GM12878 (cell line): ENCODE results near the gene BRD2. TPM values are rescaled to one million over a fixed set of nuclear protein-coding genes. Genes with fewer than 3 reads are reported as not detected.
A peak's percentile ranks its signal among the peaks of the same experiment; 100 is the strongest.

ENCODE experiments used
- ATAC-seq: fragments of 200-7000 bp; cut with Tn5 transposase; 3 replicates; pipeline ENCODE4 v1.9.1; 2020; ENCODE audit warnings: mild to moderate bottlenecking, moderate library complexity
- BruUV-seq: library from RNA; stranded (reverse); fragments of 400-500 nt; replicated peaks from 2 replicates; lab custom pipeline; 2021; lab: Mats Ljungman, UMichigan
- CTCF ChIA-PET: fragments of 300-600 bp; sonication (Branson Sonifier 250); formaldehyde crosslinking; extraction: SDS; loops from one replicate; lab custom pipeline; 2021; ENCODE audit warnings: inconsistent platforms; lab: Yijun Ruan, JAX
- POLR2A ChIA-PET: fragments of 350-600 bp; formaldehyde crosslinking; extraction: SDS; loops from one replicate; lab custom pipeline; 2021; ENCODE audit warnings: inconsistent platforms; lab: Charles Lee
- RAD21 ChIA-PET: fragments of 300-600 bp; sonication (Branson Sonifier 250); formaldehyde crosslinking; loops from one replicate; lab custom pipeline; 2023; ENCODE audit warnings: antibody characterized with exemption; ENCODE audit not compliant: unreplicated experiment; lab: Charles Lee
- SMC1A ChIA-PET: fragments of 300-600 bp; sonication (Branson Sonifier 250); formaldehyde crosslinking; loops from one replicate; lab custom pipeline; 2023; ENCODE audit not compliant: unreplicated experiment, uncharacterized antibody; lab: Charles Lee
- DNase-seq: peaks from one replicate; pipeline ENCODE4 v3.0.0-alpha.2; 2011; ENCODE audit warnings: low read depth, low spot score
- FAIRE-seq: peaks from 3 replicates; lab custom pipeline; 2011; peaks lifted over from hg19 to GRCh38; lab: Jason Lieb, UNC
- H2AFZ ChIP-seq: 2 replicates; pipeline ENCODE4 v1.6.0; 2011; ENCODE audit warnings: low read depth, low read length, control low read depth; ENCODE audit not compliant: control insufficient read depth
- H3K27ac ChIP-seq: 2 replicates; pipeline ENCODE4 v1.5.1; 2011; ENCODE audit warnings: control low read depth; ENCODE audit not compliant: control insufficient read depth, insufficient read depth
- H3K27me3 ChIP-seq, 2 experiments: replicated peaks in 1 of 2; 2 replicates each; pipeline versions ENCODE4 v1.6.0 to v1.6.1; 2011; ENCODE audit warnings: low read length in 1 of 2; ENCODE audit not compliant: control insufficient read depth in 2 of 2, insufficient read depth in 2 of 2
- H3K36me3 ChIP-seq, 2 experiments: 2 replicates each; pipeline ENCODE4 v1.5.1; 2011; ENCODE audit warnings: low read length in 1 of 2; ENCODE audit not compliant: control insufficient read depth in 2 of 2, insufficient read depth in 2 of 2
- H3K4me1 ChIP-seq: 2 replicates; pipeline ENCODE4 v1.6.1; 2011; ENCODE audit warnings: mild to moderate bottlenecking, low read length, moderate library complexity, mixed read lengths; ENCODE audit not compliant: control insufficient read depth, insufficient read depth
- H3K4me2 ChIP-seq: 2 replicates; pipeline ENCODE4 v1.6.0; 2011; ENCODE audit warnings: control low read depth; ENCODE audit not compliant: control insufficient read depth, insufficient read depth
- H3K4me3 ChIP-seq: fragments of 200-600 bp; sonication (generic); 2 replicates; pipeline ENCODE4 v1.5.1; 2016
- H3K79me2 ChIP-seq: 2 replicates; pipeline ENCODE4 v1.6.0; 2011; ENCODE audit warnings: low read length; ENCODE audit not compliant: control insufficient read depth, insufficient read depth
- H3K9ac ChIP-seq: 2 replicates; pipeline ENCODE4 v1.8.0; 2011; ENCODE audit warnings: low read length, control low read depth, mixed read lengths; ENCODE audit not compliant: control insufficient read depth, insufficient read depth
- H3K9me3 ChIP-seq: replicated peaks from 3 replicates; pipeline ENCODE4 v1.5.1; 2011; ENCODE audit warnings: mild to moderate bottlenecking, low read length; ENCODE audit not compliant: control insufficient read depth, insufficient read depth
- H4K20me1 ChIP-seq: 2 replicates; pipeline ENCODE4 v1.6.0; 2011; ENCODE audit not compliant: control insufficient read depth, insufficient read depth
- BCL11A ChIP-seq: IDR thresholded peaks from 2 replicates; pipeline ENCODE4 v1.6.1; 2011; ENCODE audit warnings: low read depth, low read length
- BHLHE40 ChIP-seq, 2 experiments: fragments of 450-650 bp in 1 of 2; IDR thresholded peaks; 2 replicates each; pipeline ENCODE4 v1.6.1; 2011 to 2017; ENCODE audit warnings: low read depth in 2 of 2, borderline replicate concordance in 1 of 2, improper control_type of control experiment in 1 of 2, low read length in 1 of 2, mild to moderate bottlenecking in 1 of 2
- DPF2 ChIP-seq: fragments of 450-650 bp; IDR thresholded peaks from 2 replicates; pipeline ENCODE4 v1.6.1; 2017; ENCODE audit warnings: mild to moderate bottlenecking
- ELK1 ChIP-seq: IDR thresholded peaks from 2 replicates; pipeline ENCODE4 v1.6.1; 2012; ENCODE audit warnings: low read depth, low read length, improper control_type of control experiment
- ESRRA ChIP-seq: IDR thresholded peaks from 2 replicates; pipeline ENCODE4 v1.6.1; 2012; ENCODE audit warnings: mild to moderate bottlenecking, low read length, improper control_type of control experiment
- MXI1 ChIP-seq: fragments of 150-350 bp; IDR thresholded peaks from 2 replicates; pipeline ENCODE4 v1.6.1; 2011; ENCODE audit warnings: low read depth, mild to moderate bottlenecking, inconsistent platforms, low read length, improper control_type of control experiment
- POLR2A ChIP-seq: IDR thresholded peaks from 2 replicates; pipeline ENCODE4 v1.6.1; 2011; ENCODE audit warnings: low read depth, mild to moderate bottlenecking, low read length
- SP1 ChIP-seq: IDR thresholded peaks from one replicate; pipeline ENCODE4 v1.6.1; 2011; ENCODE audit warnings: low read depth, low read length
- SUPT20H ChIP-seq: IDR thresholded peaks from 2 replicates; pipeline ENCODE4 v1.6.1; 2011; ENCODE audit warnings: low read depth, mild to moderate bottlenecking, low read length, moderate library complexity, borderline replicate concordance; ENCODE audit not compliant: control insufficient read depth
- ZBTB4 ChIP-seq: fragments of 450-650 bp; formaldehyde crosslinking; IDR thresholded peaks from 2 replicates; pipeline ENCODE4 v1.4.0; 2022; ENCODE audit warnings: mild to moderate bottlenecking, moderate library complexity
- WGBS: methylation state at CpG from one replicate; pipeline ENCODE4 v1.1.6; 2016; ENCODE audit warnings: low lambda C conversion rate; ENCODE audit not compliant: insufficient replicate concordance, insufficient coverage; ENCODE audit errors: missing lambda C conversion rate; 5-methylcytosine and 5-hydroxymethylcytosine counted together
- in situ Hi-C: fragments of 300-500 bp; cut with MboI; formaldehyde crosslinking; loops from 9 replicates; pipeline ENCODE4 v1.14.3; 2018; ENCODE audit warnings: mixed read lengths
- intact Hi-C: fragments of 100-400 bp; cut with micrococcal nuclease; formaldehyde crosslinking; loops from one replicate; pipeline ENCODE4 v1.14.2; 2022; ENCODE audit not compliant: unreplicated experiment
- polyA plus RNA-seq, 11 experiments: library from polyadenylated mRNA; depleted of rRNA in 4 of 11; unstranded in 6 of 11; stranded (reverse) in 5 of 11; fragments of >200 nt; fragmentation: Nextera tagmentation in 4 of 11; fragmentation: Illumina TruSeq in 1 of 11; extraction: Ambion mirVana in 4 of 11; extraction: Trizol in 1 of 11; gene quantifications; 1 replicate in 1 of 11; 2 replicates in 10 of 11; pipeline versions ENCODE4 v1.2.1 to v1.2.3, GENCODE V29; 2011 to 2016; ENCODE audit warnings: inconsistent platforms in 2 of 11, missing spikeins in 2 of 11, low read depth in 1 of 11
- total RNA-seq, 4 experiments: library from RNA; depleted of rRNA in 3 of 4; stranded (reverse); fragments of >200 nt in 3 of 4; fragmentation: Illumina TruSeq in 1 of 4; extraction: Trizol in 1 of 4; gene quantifications; 2 replicates each; pipeline versions ENCODE4 v1.2.1 to v1.2.3, GENCODE V29; 2013 to 2021
- TF ChIP-seq, protein P1 (sequence below): fragments of 450-650 bp; IDR thresholded peaks from 2 replicates; pipeline ENCODE4 v1.6.1; 2017; ENCODE audit warnings: antibody characterized with exemption, mild to moderate bottlenecking, moderate library complexity
- TF ChIP-seq, protein P2 (sequence below): fragments of 450-650 bp; IDR thresholded peaks from 2 replicates; pipeline ENCODE4 v1.6.1; 2018; ENCODE audit warnings: borderline replicate concordance, mild to moderate bottlenecking; ENCODE audit not compliant: partially characterized antibody

The BRD2 gene
- total and polyA plus RNA-seq, 10 of the 15 experiments (the other 5 are each of a cell fraction or from before 2014, with no cell fraction given) = 32.2 to 239 (median 139) TPM

- H3K9me3 ChIP-seq = no peaks in the 10 kb centered on the region
- POLR2A ChIA-PET = interaction anchor here (0.8 to 1.1 kb wide), 3 partner anchors 8 to 14 kb away, joined by 3 to 5 read pairs (median 3); partner anchors contain the start of gene BRD2
- RAD21 ChIA-PET = interaction anchor here (0.7 to 9.0 kb wide), 9 partner anchors 10 to 144 kb away, joined by 3 to 135 read pairs (median 5); partner anchors contain the start of genes BRD2, HLA-DMB and TAP2
- intact Hi-C loops (no loop called here), in situ Hi-C loops (no loop called here)
- ATAC-seq = peak; percentile 8; the same call in 1 of the 3 replicates
- no peaks in the 10 kb centered on the region for H3K27me3 ChIP-seq
- no peak overlapping the region for H3K4me2 ChIP-seq
- peaks cover 26 to 33% of the 10 kb centered on the region in 2 experiments for H3K36me3 ChIP-seq
- no peak for FAIRE-seq
- DNase-seq = no peak
- H4K20me1 ChIP-seq = peaks cover 10% of the 10 kb centered on the region; the same call in 1 of the 2 replicates
- no peak overlapping the region for H3K9ac ChIP-seq
- SMC1A ChIA-PET = interaction anchor here (0.6 to 9.4 kb wide), 14 partner anchors 9 to 142 kb away, joined by 3 to 195 read pairs (median 19); partner anchors contain the start of genes HLA-DMA and TAP2
- WGBS = 58% methylated on average over 8 of the region's 8 CpGs
- no peaks in the 10 kb centered on the region; the same call in 1 of the 2 replicates for H3K4me1 ChIP-seq
- no TSS peak for BruUV-seq
- CTCF ChIA-PET = interaction anchor here (0.9 to 9.2 kb wide), 11 partner anchors 8 to 144 kb away, joined by 3 to 367 read pairs (median 5); partner anchors contain the start of genes HLA-DMA, HLA-DMB and TAP2
- H3K27ac ChIP-seq = no peak overlapping the region
- H3K79me2 ChIP-seq = peaks cover 15% of the 10 kb centered on the region
- no peak overlapping the region for H3K4me3 ChIP-seq
- no peak overlapping the region for H2AFZ ChIP-seq
- peak; percentile 42; the same call in 1 of the 2 replicates for TF ChIP-seq POLR2A
- TF ChIP-seq, protein P1, sequence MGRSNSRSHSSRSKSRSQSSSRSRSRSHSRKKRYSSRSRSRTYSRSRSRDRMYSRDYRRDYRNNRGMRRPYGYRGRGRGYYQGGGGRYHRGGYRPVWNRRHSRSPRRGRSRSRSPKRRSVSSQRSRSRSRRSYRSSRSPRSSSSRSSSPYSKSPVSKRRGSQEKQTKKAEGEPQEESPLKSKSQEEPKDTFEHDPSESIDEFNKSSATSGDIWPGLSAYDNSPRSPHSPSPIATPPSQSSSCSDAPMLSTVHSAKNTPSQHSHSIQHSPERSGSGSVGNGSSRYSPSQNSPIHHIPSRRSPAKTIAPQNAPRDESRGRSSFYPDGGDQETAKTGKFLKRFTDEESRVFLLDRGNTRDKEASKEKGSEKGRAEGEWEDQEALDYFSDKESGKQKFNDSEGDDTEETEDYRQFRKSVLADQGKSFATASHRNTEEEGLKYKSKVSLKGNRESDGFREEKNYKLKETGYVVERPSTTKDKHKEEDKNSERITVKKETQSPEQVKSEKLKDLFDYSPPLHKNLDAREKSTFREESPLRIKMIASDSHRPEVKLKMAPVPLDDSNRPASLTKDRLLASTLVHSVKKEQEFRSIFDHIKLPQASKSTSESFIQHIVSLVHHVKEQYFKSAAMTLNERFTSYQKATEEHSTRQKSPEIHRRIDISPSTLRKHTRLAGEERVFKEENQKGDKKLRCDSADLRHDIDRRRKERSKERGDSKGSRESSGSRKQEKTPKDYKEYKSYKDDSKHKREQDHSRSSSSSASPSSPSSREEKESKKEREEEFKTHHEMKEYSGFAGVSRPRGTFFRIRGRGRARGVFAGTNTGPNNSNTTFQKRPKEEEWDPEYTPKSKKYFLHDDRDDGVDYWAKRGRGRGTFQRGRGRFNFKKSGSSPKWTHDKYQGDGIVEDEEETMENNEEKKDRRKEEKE = peak; percentile 57; the same call in 1 of the 2 replicates
- TF ChIP-seq ESRRA = no peak
- TF ChIP-seq SP1 = no peak
- no peak for TF ChIP-seq BHLHE40 (IDR thresholded peaks at IDR 0.05; ENCODE audit: borderline replicate concordance in 1 of 2, low read depth in 2 of 2, low read length in 1 of 2)
- TF ChIP-seq, protein P2, sequence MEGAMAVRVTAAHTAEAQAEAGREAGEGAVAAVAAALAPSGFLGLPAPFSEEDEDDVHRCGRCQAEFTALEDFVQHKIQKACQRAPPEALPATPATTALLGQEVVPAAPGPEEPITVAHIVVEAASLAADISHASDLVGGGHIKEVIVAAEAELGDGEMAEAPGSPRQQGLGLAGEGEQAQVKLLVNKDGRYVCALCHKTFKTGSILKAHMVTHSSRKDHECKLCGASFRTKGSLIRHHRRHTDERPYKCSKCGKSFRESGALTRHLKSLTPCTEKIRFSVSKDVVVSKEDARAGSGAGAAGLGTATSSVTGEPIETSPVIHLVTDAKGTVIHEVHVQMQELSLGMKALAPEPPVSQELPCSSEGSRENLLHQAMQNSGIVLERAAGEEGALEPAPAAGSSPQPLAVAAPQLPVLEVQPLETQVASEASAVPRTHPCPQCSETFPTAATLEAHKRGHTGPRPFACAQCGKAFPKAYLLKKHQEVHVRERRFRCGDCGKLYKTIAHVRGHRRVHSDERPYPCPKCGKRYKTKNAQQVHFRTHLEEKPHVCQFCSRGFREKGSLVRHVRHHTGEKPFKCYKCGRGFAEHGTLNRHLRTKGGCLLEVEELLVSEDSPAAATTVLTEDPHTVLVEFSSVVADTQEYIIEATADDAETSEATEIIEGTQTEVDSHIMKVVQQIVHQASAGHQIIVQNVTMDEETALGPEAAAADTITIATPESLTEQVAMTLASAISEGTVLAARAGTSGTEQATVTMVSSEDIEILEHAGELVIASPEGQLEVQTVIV = no peak
- TF ChIP-seq ZBTB4 = peak; percentile 29; the same call in 1 of the 2 replicates
- no peak for TF ChIP-seq MXI1
- TF ChIP-seq BCL11A = peak; percentile 11; the same call in 1 of the 2 replicates
- no peak for TF ChIP-seq ELK1
- TF ChIP-seq SUPT20H = no peak
- no peak for TF ChIP-seq DPF2
These were observed 13.8 kb downstream of the BRD2 start for GRCh38 chr6:32982084-32982701.
